Transverse colon (tissue), 4 donors: ENCODE measurements around the gene ARIH1. TPM values are rescaled to one million over a fixed set of nuclear protein-coding genes. Genes with fewer than 3 reads are reported as not detected.

Experiments used
- DNase-seq: peaks from one replicate; pipeline ENCODE4 v3.0.0-alpha.2; 2019
- H3K27ac ChIP-seq, 4 donors: fragments of 200-600 bp; sonication (generic); 2 replicates each; pipeline ENCODE4 v1.5.1; 2016 to 2018; ENCODE audit warnings: inconsistent platforms in 4 of 4
- H3K27me3 ChIP-seq: fragments of 200-600 bp; sonication (generic); 2 replicates; pipeline ENCODE4 v1.5.1; 2017; ENCODE audit warnings: inconsistent platforms
- H3K36me3 ChIP-seq, 4 donors: fragments of 200-600 bp; sonication (generic); 2 replicates each; pipeline ENCODE4 v1.5.1; 2017 to 2019; ENCODE audit warnings: inconsistent platforms in 4 of 4
- H3K4me1 ChIP-seq, 4 donors: fragments of 200-600 bp; sonication (generic); 2 replicates each; pipeline ENCODE4 v1.5.1; 2017 to 2020; ENCODE audit warnings: inconsistent platforms in 4 of 4
- H3K4me3 ChIP-seq, 4 donors: fragments of 200-600 bp; sonication (generic); 1 replicate in 1 of 4; 2 replicates in 3 of 4; pipeline versions ENCODE4 v1.5.1 to v1.6.1; 2017 to 2019; ENCODE audit warnings: inconsistent platforms in 4 of 4
- H3K9me3 ChIP-seq, 2 donors: fragments of 200-600 bp; sonication (generic); 2 replicates each; pipeline ENCODE4 v1.5.1; 2017 to 2019; ENCODE audit warnings: inconsistent platforms in 2 of 2
- CTCF ChIP-seq, 5 experiments: fragments of 200-600 bp in 3 of 5; fragments of 450-650 bp in 2 of 5; sonication (generic) in 3 of 5; IDR thresholded peaks; 1 replicate in 2 of 5; 2 replicates in 3 of 5; pipeline ENCODE4 v1.5.1; 2016 to 2017; ENCODE audit warnings: antibody characterized with exemption in 5 of 5, inconsistent platforms in 3 of 5, mild to moderate bottlenecking in 2 of 5, moderate library complexity in 1 of 5
- EP300 ChIP-seq: sonication (generic); formaldehyde crosslinking; IDR thresholded peaks from one replicate; pipeline ENCODE4 v1.6.1; 2017; ENCODE audit warnings: antibody characterized with exemption, low read depth
- POLR2A ChIP-seq: fragments of 450-650 bp; IDR thresholded peaks from one replicate; pipeline ENCODE4 v1.6.1; 2016; ENCODE audit warnings: antibody characterized with exemption, mild to moderate bottlenecking, moderate library complexity
- POLR2AphosphoS5 ChIP-seq, 3 donors: sonication (generic); formaldehyde crosslinking; IDR thresholded peaks; one replicate each; pipeline ENCODE4 v1.6.1; 2016; ENCODE audit warnings: antibody characterized with exemption in 3 of 3
- WGBS, 2 donors: methylation state at CpG; one replicate each; pipeline ENCODE4 v1.1.5; 2018; ENCODE audit warnings: low coverage in 1 of 2; 5-methylcytosine and 5-hydroxymethylcytosine counted together
- in situ Hi-C, 4 donors: fragments of 200-750 bp; cut with MboI; loops; one replicate each; pipeline versions ENCODE4 v1.15.0 to v1.15.1; 2017; ENCODE audit warnings: low sequenced_read_pairs in 3 of 4, low pct_ligation_motif_present in 1 of 4, low pct_unique_long_range_greater_than_20kb in 1 of 4
- intact Hi-C: fragments of 100-400 bp; cut with DNase I; formaldehyde crosslinking; loops from one replicate; pipeline ENCODE4 v1.15.1; 2023; ENCODE audit warnings: low total_unique reads
- total RNA-seq, 4 donors: library from RNA; depleted of rRNA; stranded (reverse); fragments of >200 nt; gene quantifications; one replicate each; pipeline ENCODE4 v1.1.0, GENCODE V29; 2016

Gene ARIH1
- total RNA-seq, 4 donors from 2014 or later: 15.7 to 108 (median 53.1) TPM

DNA sequence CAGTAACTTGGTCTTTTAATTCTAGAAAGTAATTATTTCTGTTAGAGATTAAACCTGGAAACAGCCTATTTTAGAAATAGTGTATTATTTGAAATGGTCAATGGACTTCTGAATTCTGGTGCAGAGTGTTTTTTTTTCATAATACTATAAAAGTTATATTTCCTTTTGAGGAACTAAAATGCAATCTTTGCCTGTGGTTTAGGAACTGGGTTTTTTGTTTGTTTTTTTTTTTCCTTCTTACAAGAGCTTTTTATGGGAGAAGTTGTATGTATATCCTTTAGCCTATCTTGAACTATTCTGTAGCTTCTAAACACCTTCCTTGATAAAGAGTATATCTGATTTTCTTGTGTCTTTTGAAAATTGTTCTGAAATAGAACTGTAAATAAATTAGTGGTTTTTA lies 88.3 kb downstream of the ARIH1 start:
- Histone ChIP-seq H3K27me3 (no peaks in the 10 kb centered on the region), H3K36me3 (peaks cover 0 to 41% (median 3%) of the 10 kb centered on the region in 4 donors), H3K4me1 (peaks cover 0 to 8% (median 3%) of the 10 kb centered on the region in 4 donors), H3K4me3 (no peak overlapping the region), H3K27ac (no peak overlapping the region), H3K9me3 (no peaks in the 10 kb centered on the region)
- TF ChIP-seq CTCF (IDR thresholded peaks at IDR 0.05) (no peak), EP300 (no peak), POLR2A (no peak), POLR2AphosphoS5 (IDR thresholded peaks at IDR 0.05) (no peak)
- in situ Hi-C loops (no loop called here), intact Hi-C loops (no loop called here)
- DNase-seq: no peak

DNA sequence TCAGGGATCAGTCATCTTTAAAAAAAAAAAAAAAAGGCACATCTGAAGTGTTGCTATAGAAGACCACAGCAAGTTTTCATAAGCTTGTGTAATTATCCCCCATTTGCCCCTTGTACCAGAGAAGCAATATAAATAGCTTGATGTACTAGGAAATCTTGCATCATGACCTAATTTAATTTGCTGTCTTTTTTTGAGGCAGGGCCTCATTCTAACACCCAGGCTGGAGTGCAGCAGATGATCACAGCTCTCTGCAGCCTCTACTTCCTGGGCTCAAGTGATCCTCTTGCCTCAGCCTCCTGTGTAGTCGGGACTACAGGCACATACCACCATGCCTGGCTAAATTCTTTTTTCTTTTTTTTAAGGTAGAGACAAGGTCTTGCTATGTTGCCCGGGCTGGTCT lies 88.7 kb downstream of the ARIH1 start:
- H3K36me3 ChIP-seq: peaks cover 0 to 43% (median 3%) of the 10 kb centered on the region in 4 donors
- no peak for DNase-seq
- TF ChIP-seq POLR2AphosphoS5 (IDR thresholded peaks at IDR 0.05): no peak
- no peak for TF ChIP-seq POLR2A
- TF ChIP-seq CTCF (IDR thresholded peaks at IDR 0.05): no peak
- TF ChIP-seq EP300: no peak
- H3K27ac ChIP-seq: no peak overlapping the region
- no peak overlapping the region for H3K4me3 ChIP-seq
- peaks cover 0 to 8% (median 3%) of the 10 kb centered on the region in 4 donors for H3K4me1 ChIP-seq
- no peaks in the 10 kb centered on the region for H3K27me3 ChIP-seq
- intact Hi-C loops: no loop called here
- H3K9me3 ChIP-seq: no peaks in the 10 kb centered on the region
- in situ Hi-C loops: no loop called here
- 93 to 100% methylated on average over 2 of the region's 2 CpGs for WGBS, 2 donors

DNA sequence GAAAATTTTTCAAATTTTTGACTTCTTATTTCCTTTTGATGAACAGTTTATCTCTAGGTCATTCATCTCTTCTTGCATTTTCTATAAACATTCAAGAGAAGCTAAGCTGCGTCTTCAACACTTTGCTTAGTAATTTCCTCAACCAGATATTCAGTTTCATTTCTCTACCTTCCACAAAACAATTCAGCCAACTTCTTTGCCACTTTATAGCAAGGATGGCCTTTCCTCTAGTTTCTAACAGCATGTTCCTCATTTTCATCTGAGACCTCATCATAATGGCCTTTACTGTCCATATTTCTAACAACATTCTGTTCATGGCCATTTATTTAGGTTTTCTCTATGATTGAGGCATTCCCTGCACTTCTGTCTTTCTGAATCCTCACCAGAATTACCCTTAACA lies 90.0 kb downstream of the ARIH1 start:
- Histone ChIP-seq H3K4me1 (peaks cover 0 to 8% (median 3%) of the 10 kb centered on the region in 4 donors), H3K9me3 (no peaks in the 10 kb centered on the region), H3K27ac (no peak overlapping the region), H3K36me3 (peaks cover 0 to 55% (median 7%) of the 10 kb centered on the region in 4 donors), H3K27me3 (no peaks in the 10 kb centered on the region), H3K4me3 (no peak overlapping the region)
- in situ Hi-C loops: no loop called here
- TF ChIP-seq POLR2A: no peak
- no peak for TF ChIP-seq POLR2AphosphoS5 (IDR thresholded peaks at IDR 0.05)
- TF ChIP-seq CTCF (IDR thresholded peaks at IDR 0.05): no peak
- no peak for TF ChIP-seq EP300
- no peak for DNase-seq
- 75 to 81% methylated on average over 1 of the region's 1 CpG for WGBS, 2 donors
- intact Hi-C loops: no loop called here

DNA sequence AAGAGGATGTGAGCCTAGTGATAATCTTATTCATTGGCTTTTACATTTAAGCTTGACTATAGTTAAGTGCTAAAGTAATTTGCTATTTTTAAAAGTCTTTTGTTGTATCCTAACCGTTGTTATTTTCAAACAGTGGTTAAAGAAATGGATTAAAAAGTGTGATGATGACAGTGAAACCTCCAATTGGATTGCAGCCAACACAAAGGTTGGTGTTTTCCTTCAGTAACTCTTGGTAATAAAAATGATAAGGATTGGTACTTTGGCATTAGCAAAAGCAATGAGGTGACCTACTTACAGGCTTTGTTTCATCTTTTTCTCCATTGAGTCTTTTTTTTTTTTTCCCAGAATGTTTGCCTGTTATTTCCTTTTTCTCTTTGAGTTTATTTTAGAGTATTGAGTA lies 92.8 kb downstream of the ARIH1 start:
- H3K4me1 ChIP-seq: peaks cover 0 to 8% (median 3%) of the 10 kb centered on the region in 4 donors
- no peaks in the 10 kb centered on the region for H3K27me3 ChIP-seq
- WGBS, 2 donors: 30 to 54% methylated on average over 1 of the region's 1 CpG
- in situ Hi-C loops: no loop called here
- DNase-seq: no peak
- H3K36me3 ChIP-seq: peaks cover 0 to 77% (median 9%) of the 10 kb centered on the region in 4 donors
- no peak overlapping the region for H3K27ac ChIP-seq
- TF ChIP-seq EP300 (no peak), POLR2AphosphoS5 (IDR thresholded peaks at IDR 0.05) (no peak), POLR2A (no peak), CTCF (IDR thresholded peaks at IDR 0.05) (no peak)
- intact Hi-C loops: no loop called here
- no peaks in the 10 kb centered on the region for H3K9me3 ChIP-seq
- H3K4me3 ChIP-seq: no peak overlapping the region
